ENCODE measurements around the gene POU2F1.

DNA sequence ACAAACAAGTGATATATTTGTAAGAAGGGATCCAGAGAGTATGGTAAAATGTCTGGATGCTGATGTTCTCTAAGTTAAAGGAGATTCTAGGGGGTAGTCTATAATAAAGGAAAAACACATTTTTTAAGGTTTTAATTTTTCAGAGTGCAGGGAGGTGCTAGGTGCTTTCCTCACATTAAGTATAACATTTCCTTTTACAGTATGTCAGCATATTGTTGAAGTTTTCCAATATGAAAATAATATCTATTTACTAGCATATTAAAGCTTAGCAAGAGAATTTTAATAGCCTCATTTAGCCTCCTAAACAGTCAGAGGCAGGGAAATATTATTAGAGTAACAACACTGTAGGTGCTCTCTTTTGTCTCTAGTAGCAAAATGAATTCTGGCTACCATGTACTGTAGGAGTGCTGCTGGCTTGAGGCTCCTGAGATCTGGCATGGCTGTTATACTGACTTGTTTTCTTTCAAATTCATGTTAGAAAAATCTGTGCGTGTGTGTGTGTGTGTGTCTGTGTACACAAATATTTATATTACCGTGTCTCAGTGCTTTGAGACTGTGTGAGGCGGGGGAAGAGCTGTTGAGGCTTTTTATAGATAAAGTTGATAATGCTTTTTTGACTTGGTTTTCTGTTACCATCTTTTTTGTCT lies 71.0 kb downstream of the POU2F1 start:
- no peak for TF ChIP-seq EZH2 (IDR thresholded peaks at IDR 0.05; ENCODE audit: low read depth)
- TF ChIP-seq, protein P1, sequence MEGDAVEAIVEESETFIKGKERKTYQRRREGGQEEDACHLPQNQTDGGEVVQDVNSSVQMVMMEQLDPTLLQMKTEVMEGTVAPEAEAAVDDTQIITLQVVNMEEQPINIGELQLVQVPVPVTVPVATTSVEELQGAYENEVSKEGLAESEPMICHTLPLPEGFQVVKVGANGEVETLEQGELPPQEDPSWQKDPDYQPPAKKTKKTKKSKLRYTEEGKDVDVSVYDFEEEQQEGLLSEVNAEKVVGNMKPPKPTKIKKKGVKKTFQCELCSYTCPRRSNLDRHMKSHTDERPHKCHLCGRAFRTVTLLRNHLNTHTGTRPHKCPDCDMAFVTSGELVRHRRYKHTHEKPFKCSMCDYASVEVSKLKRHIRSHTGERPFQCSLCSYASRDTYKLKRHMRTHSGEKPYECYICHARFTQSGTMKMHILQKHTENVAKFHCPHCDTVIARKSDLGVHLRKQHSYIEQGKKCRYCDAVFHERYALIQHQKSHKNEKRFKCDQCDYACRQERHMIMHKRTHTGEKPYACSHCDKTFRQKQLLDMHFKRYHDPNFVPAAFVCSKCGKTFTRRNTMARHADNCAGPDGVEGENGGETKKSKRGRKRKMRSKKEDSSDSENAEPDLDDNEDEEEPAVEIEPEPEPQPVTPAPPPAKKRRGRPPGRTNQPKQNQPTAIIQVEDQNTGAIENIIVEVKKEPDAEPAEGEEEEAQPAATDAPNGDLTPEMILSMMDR (conservative IDR thresholded peaks at IDR 0.05), result no peak
